Ovary (tissue), 3 donors: ENCODE measurements around the gene MAML2.

Experiments
- CTCF ChIP-seq, 3 donors: fragments of 450-650 bp in 2 of 3; fragments of 200-600 bp in 1 of 3; IDR thresholded peaks; one replicate each; pipeline versions ENCODE4 v1.5.1 to v1.8.0; 2016 to 2022; ENCODE audit warnings: antibody characterized with exemption in 3 of 3, mild to moderate bottlenecking in 1 of 3
- EP300 ChIP-seq: sonication (generic); formaldehyde crosslinking; IDR thresholded peaks from one replicate; pipeline ENCODE4 v1.6.1; 2017; ENCODE audit warnings: antibody characterized with exemption
- POLR2A ChIP-seq: fragments of 450-650 bp; IDR thresholded peaks from one replicate; pipeline ENCODE4 v1.6.1; 2017; ENCODE audit warnings: antibody characterized with exemption, mild to moderate bottlenecking, moderate library complexity
- donor health status: DM: no; HTN: no; CAD: no.

GRCh38 chr11:96168623-96169022 is 174.4 kb downstream of the MAML2 start:
- TF ChIP-seq POLR2A (no peak), CTCF (IDR thresholded peaks at IDR 0.05) (no peak), EP300 (no peak)
